Renal cortical epithelial cell (primary cell): ENCODE measurements around the gene MTMR12. TPM values are rescaled to one million over a fixed set of nuclear protein-coding genes. Genes with fewer than 3 reads are reported as not detected.

Experiments used
- DNase-seq: peaks from one replicate; pipeline ENCODE4 v3.0.0-alpha.2; 2011; ENCODE audit warnings: low read depth
- total RNA-seq: library from RNA; depleted of rRNA; stranded (reverse); fragments of >200 nt; gene quantifications from 2 replicates; pipeline ENCODE4 v1.2.3, GENCODE V29; 2014

MTMR12 gene
- 27.3 and 61.3 TPM in 2 replicates for total RNA-seq

DNA sequence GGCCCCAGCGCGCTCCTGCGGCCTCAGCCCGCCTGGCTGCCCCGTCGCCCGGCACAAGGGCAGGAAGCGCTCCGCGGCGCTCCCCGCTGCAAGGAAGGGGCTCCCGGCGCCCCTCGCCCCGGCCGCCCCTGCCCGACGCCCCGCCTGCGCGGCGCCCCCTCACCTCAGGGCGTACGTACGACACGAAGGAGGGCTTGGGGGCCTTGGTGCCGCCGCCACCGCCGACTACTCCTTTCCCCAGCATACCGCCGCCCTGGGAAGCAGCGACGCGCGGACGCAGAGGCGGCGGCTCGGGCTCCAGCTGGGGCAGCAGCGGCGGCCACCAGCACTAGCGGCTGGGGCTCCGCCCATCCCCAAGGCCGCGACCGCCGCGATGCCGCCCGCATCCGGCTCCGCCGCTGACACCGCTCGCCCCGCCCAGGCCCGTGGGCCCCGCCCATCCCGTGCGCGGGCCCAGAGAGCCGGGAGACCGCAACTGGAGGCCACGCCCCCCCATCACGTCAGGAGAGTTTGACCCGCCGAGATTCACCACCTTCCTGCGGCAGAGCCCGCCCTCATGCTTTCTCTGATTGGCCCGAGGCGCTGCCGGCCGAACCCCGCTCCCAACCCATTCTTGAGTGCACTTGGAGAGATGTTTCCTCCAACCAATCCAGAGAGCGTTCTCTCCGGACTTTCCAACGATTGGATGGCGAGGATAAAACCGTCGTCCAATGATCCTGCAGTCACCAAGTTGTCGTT is at the start of gene MTMR12:
Gene MTMR12, minus strand, starts transcription at position 345 of the 738 bp plus-strand sequence. Its CDS starts 101 bp downstream, at position 244.
- DNase-seq, result peak; percentile 98

GRCh38 chr5:32362527-32362926 is 49.8 kb upstream of the MTMR12 start:
- no peak for DNase-seq

DNA sequence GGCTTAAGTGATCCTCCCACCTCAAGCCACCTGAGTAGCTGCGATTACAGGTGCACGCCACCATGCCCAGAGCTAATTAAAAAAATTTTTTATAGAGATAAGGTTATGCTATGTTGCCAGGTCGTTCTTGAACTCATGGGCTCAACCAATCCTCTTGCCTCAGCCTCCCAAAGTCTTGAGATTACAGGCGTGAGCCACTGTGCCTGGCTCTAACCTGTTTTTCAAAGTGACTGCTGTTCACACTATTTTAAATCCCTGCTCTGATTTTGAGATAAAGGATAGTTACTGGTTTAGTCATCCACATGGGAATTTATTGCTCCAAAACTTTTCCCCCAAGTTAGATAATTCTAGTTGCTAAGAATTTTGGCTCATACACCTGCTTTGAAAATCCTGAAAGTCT is 48.2 kb upstream of the MTMR12 start:
- DNase-seq, result peak; percentile 7

DNA sequence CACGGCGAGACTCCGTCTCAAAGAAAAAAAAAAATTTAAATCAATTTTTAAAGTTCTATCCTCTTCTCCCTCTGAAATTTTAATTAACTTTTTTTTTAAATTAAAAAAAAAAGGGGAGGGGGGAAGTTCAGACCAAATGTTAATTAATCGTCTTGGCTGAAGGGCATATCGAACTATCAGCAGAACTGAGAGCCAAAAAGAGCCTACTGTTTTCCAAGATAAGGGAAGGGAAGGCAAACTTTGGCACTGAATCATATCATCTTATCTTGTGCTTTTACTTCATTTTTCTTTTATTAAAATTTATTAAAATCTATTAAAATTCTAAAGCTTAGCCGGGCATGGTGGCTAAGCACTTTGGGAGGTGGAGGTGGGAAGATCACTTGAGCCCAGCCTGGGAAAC is 45.9 kb upstream of the MTMR12 start:
- no peak for DNase-seq

DNA sequence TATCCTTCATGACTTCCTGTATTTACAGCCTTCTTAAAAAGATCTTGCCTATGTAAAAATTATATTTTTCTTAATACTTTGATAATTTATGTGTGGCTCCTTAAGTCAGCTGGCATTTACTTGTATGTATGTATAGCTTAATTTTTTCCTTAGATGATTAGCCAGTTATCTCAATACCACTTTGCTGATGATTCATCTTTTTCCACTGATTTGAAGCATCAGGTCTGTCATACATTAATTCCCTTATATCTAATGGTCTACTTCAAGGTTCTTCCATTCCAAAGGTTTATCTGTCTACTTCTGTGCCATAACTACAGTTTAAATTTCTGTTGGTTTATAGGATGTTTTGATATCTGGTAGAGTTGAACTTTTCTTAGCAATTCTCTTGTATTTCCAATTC is 44.9 kb upstream of the MTMR12 start:
- no peak for DNase-seq

- no peak for DNase-seq
Measured at GRCh38 chr5:32355686-32356085, 42.9 kb upstream of the MTMR12 start.

DNA sequence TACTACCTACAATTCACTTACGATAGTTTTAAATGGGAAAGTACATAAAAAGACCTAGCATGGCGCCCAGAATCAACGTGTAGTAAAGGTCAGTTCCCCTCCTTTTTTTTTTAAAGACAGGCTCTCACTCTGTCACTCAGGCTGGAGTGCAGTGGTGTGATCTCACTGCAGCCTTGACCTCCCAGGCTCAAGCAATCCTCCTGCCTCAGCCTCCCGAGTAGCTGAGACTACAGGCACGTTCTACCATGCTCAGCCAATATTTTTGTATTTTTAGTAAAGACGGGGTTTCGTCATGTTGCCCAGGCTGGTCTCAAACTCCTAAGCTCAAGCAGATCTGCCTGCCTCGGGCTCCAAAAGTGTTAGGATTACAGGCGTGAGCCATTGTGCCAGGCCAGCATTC is 40.7 kb upstream of the MTMR12 start:
- no peak for DNase-seq

DNA sequence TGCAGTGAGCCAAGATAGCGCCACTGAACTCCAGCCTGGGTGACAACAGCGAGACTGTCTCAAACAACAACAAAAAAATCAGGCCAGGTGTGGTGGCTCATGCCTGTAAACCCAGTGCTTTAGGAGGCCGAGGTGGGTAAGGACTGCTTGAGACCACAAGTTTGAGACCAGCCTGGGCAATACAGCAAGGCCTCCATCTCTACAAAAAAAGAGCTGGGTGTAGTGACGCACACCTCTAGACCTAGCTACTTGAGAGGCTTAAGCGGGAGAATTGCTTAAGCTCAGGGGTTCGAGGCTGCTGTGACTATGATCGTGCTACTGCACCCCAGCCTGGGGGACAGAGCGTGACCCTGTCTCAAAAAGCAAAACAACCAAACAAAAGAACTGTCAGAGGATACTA is 39.9 kb upstream of the MTMR12 start:
- DNase-seq, result no peak

GRCh38 chr5:32346869-32347268 is 34.1 kb upstream of the MTMR12 start:
- DNase-seq, result no peak

DNA sequence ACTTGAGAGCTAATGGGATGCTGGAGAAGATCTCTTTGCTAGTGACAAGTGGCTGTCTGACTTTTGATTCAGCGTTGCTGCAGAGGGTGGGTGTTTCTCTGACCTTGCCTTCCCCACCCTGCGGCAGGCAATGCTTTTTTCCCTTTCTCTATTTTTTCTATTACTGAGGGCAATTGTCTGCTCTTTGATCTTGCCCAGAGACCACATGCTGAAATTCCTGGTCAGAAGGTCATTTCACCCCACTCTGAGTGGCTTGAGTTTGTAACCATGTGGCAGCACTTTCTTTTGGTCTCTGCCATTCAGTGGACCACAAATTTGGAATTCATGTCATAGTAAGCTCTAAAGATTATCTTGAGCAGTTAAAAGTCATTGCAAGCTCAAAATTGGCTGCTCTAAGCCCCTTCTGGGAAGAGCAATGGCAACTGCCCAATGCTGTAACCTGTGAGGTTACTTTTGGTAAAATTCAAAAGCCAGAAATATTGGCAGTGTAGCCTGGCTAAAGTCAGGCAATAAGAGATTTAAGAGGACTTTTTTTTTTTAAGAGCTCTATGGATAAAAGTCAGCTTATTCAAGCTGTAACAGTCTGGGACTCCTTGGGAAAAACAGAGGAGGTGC is 30.4 kb upstream of the MTMR12 start:
- DNase-seq, result no peak

GRCh38 chr5:32342656-32343055 is 29.9 kb upstream of the MTMR12 start:
- DNase-seq, result no peak

GRCh38 chr5:32339878-32340277 is 27.1 kb upstream of the MTMR12 start:
- no peak for DNase-seq

GRCh38 chr5:32339198-32339597 is 26.5 kb upstream of the MTMR12 start:
- DNase-seq, result no peak

GRCh38 chr5:32332966-32333365 is 20.2 kb upstream of the MTMR12 start:
- no peak for DNase-seq

GRCh38 chr5:32332361-32332760 is 19.6 kb upstream of the MTMR12 start:
- no peak for DNase-seq

DNA sequence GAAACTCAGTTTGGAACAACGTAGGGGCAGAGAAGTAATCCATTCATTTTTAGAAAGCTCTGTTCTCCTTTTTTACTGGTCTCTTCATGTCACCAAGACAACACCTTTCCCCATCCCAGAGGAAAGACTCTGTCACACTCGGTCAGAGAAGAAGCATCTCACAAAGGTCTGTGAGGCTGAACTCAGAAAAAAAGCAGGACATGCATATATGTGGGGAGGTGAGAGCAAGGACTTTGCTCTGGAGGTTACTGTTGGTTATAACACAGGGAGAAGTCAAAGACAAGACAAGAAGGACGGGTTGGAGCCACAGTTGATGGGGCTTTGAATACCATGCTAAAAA is 19.2 kb upstream of the MTMR12 start:
- DNase-seq, result no peak

DNA sequence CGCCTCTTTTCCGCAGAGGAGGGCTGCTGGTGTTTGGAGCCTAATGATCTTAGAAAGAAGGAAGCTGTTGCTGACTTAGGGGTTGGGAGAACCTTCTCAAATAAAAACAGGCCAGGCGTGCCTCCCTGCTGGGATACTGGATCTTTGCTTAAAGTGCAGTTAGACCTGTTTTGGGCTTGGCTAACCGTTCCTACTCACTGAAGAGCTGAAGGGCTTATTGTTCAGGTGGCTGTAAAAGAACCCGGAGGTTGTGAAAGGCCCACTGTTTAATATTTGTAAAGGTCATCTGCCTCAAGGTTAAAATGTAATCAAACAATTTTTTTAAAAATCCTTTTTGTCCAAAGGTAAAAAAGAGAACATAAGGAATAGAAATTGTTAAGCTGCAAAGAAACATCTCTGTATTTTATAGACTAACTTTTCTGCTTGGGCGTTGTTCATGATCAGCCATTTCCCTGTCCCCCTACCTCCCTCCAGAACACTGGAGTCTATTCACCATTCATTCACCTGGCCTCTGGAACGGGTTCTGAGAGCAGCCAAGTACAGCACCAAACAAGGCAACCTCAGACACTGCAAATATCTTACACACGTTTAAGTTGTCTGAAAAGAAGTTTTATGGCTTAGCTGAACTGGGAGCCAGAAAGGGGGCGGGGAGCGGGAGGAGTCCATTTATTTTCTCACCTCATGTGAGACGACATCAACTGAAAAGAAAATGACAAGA is 18.6 kb upstream of the MTMR12 start:
- no peak for DNase-seq

- DNase-seq, result no peak
Measured at GRCh38 chr5:32330126-32330971, 17.6 kb upstream of the MTMR12 start.

- peak; percentile 55 for DNase-seq
Measured at GRCh38 chr5:32329395-32329834, 16.7 kb upstream of the MTMR12 start.

GRCh38 chr5:32326216-32326772 is 13.6 kb upstream of the MTMR12 start:
- peak; percentile 89 for DNase-seq

DNA sequence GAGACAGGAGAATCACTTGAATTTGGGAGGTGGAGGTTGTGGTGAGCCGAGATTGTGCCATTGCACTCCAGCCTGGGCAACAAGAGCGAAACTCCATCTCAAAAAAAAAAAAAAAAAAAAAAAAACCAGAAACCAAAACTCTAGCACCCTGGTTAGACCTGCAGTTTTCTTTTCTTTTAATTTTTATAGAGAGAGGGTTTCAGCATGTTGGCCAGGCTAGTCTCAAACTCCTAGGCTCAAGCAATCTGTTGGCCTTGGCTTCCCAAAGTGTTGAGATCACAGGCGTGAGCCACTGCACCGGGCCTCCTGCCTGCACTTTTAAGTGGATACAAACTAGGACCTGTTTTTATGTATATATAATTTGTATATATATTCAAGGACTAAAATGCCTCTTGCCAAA is 12.9 kb upstream of the MTMR12 start:
- DNase-seq, result no peak

DNA sequence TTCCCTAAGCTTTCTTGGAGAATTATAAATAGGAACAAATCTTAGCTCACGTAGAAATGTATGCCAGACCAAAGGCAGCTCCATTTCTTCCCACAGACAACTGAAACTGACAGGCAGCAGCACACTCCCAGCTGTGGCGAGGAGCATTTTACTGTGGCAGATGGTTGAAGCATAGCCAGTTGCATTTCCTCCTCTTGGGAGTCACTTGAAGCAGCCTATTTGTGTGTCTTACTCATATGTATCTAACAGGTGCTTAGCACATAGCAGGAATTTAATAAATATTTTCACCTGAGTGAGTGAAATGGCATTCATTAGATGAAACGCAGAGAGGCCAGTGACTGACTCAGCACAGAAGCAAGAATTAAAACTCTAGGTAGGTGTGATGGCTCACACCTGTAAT is 12.3 kb upstream of the MTMR12 start:
- DNase-seq, result peak; percentile 58
